ENCODE measurements around the gene COQ8A. TPM values are rescaled to one million over a fixed set of nuclear protein-coding genes. Genes with fewer than 3 reads are reported as not detected.
A peak's percentile ranks its signal among the peaks of the same experiment; 100 is the strongest.

The COQ8A gene
- total RNA-seq, 1 experiment from 2014 or later = 39.4 TPM

DNA sequence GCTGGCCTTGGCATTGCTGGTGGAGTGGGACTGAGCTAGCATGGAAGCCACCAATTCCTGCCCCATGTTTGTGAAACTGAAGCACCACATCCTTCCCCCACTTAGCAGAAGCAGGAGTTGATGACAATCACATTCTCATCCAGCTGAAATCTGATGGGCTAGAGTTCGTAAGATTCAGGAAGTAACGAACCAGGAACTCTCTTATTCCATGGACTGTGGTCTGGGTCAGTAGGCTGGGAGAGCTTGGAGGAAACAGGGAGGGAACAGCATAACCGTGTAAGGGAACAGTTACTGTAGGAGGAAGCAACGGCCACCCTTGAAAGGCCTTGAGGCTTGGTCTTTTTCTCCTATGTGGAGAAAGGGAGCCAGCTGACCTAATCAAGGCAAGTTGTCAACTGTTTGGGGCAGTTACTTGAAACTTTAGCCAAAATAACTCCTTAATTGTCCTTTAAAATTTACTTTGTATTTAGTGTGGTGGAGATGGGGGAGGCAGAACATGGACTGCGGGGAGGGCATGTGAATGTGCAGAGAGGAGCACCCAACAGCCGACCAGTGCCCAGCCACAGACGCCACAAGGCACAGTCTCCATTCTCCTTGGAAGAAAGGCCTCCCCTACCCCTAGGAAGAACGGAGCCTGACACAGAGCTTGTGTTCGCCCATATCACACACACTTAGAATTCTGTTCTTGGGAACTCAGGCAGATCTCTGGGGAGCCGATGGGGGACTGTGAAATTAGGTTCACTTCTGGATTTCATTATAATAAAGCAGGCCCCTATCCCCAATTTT, 2.0 kb upstream of the COQ8A start:
- POLR2A ChIA-PET = interaction anchor here (0.6 to 0.7 kb wide), 4 partner anchors 12 to 856 kb away, joined by 3 to 7 read pairs (median 4); no protein-coding TSS in a partner anchor

DNA sequence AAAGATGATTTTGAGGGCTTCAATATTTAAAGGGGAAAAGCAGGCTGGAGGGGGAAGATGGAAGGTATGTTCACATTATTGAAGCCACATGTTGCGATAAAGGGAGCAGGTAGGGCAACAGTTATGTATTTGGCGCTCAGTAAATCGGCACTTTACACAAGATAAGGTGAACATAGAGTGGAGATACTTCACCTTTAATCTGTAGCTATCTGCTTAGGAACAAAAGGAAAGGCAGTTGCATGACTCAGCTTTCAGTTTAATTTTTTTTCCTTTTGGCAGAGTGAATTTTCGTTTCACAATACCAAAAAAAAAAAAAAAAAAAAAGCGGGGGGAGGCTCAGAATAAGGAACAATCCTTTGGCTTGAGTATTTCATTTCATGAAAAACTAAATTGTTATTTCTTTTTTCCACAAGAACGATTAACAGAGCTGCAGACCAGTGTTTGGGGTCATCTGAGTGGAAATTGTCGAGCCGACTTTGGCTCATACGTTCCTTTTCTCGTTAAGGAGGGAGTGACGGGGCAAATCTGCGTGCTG, 1.1 kb upstream of the COQ8A start:
- peak overlapping the region; percentile 82 for H3K4me3 Mint-ChIP-seq
- H3K27ac Mint-ChIP-seq = peak overlapping the region; percentile 37
- DNase-seq (ENCODE audit: low spot score) = no peak
- CTCF ChIA-PET = interaction anchor here (0.7 kb wide), 1 partner anchor 391 kb away, joined by 3 read pairs; no protein-coding TSS in a partner anchor
- no peak for ATAC-seq
- H3K36me3 Mint-ChIP-seq = peaks cover 9% of the 10 kb centered on the region
- TF ChIP-seq, protein P1, sequence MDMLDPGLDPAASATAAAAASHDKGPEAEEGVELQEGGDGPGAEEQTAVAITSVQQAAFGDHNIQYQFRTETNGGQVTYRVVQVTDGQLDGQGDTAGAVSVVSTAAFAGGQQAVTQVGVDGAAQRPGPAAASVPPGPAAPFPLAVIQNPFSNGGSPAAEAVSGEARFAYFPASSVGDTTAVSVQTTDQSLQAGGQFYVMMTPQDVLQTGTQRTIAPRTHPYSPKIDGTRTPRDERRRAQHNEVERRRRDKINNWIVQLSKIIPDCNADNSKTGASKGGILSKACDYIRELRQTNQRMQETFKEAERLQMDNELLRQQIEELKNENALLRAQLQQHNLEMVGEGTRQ (CRISPR knock-in tag; IDR thresholded peaks at IDR 0.05) = no peak
- TF ChIP-seq ESRRA (CRISPR knock-in tag; IDR thresholded peaks at IDR 0.05; ENCODE audit: borderline replicate concordance) = no peak
- no peak for TF ChIP-seq ZNF281 (CRISPR knock-in tag; IDR thresholded peaks at IDR 0.05)
- peaks cover 42% of the 10 kb centered on the region for H3K4me1 Mint-ChIP-seq
- H3K9me3 Mint-ChIP-seq = peaks cover 20% of the 10 kb centered on the region
- peaks cover 10% of the 10 kb centered on the region for H3K27me3 Mint-ChIP-seq (ENCODE audit: low read depth)
- POLR2A ChIA-PET = interaction anchor here (0.6 to 0.7 kb wide), 4 partner anchors 11 to 857 kb away, joined by 3 to 7 read pairs (median 4); no protein-coding TSS in a partner anchor

More for the DNA sequence above, 2.0 kb upstream of the COQ8A start:
- TF ChIP-seq SOX15 (CRISPR knock-in tag; IDR thresholded peaks at IDR 0.05) = no peak
- TF ChIP-seq, protein P2, sequence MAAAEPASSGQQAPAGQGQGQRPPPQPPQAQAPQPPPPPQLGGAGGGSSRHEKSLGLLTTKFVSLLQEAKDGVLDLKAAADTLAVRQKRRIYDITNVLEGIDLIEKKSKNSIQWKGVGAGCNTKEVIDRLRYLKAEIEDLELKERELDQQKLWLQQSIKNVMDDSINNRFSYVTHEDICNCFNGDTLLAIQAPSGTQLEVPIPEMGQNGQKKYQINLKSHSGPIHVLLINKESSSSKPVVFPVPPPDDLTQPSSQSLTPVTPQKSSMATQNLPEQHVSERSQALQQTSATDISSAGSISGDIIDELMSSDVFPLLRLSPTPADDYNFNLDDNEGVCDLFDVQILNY (CRISPR knock-in tag; IDR thresholded peaks at IDR 0.05) = no peak
- TF ChIP-seq IRF2 (CRISPR knock-in tag; IDR thresholded peaks at IDR 0.05; ENCODE audit: borderline replicate concordance, low read depth) = no peak
- TF ChIP-seq, protein P3, sequence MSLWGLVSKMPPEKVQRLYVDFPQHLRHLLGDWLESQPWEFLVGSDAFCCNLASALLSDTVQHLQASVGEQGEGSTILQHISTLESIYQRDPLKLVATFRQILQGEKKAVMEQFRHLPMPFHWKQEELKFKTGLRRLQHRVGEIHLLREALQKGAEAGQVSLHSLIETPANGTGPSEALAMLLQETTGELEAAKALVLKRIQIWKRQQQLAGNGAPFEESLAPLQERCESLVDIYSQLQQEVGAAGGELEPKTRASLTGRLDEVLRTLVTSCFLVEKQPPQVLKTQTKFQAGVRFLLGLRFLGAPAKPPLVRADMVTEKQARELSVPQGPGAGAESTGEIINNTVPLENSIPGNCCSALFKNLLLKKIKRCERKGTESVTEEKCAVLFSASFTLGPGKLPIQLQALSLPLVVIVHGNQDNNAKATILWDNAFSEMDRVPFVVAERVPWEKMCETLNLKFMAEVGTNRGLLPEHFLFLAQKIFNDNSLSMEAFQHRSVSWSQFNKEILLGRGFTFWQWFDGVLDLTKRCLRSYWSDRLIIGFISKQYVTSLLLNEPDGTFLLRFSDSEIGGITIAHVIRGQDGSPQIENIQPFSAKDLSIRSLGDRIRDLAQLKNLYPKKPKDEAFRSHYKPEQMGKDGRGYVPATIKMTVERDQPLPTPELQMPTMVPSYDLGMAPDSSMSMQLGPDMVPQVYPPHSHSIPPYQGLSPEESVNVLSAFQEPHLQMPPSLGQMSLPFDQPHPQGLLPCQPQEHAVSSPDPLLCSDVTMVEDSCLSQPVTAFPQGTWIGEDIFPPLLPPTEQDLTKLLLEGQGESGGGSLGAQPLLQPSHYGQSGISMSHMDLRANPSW (CRISPR knock-in tag; conservative IDR thresholded peaks at IDR 0.05; ENCODE audit: low read depth) = no peak
- TF ChIP-seq ATF3 (CRISPR knock-in tag; conservative IDR thresholded peaks at IDR 0.05) = no peak
- TF ChIP-seq HMGXB4 (CRISPR knock-in tag; IDR thresholded peaks at IDR 0.05) = no peak
- TF ChIP-seq ZNF121 (CRISPR knock-in tag; IDR thresholded peaks at IDR 0.05) = no peak
- TF ChIP-seq SMAD4 (CRISPR knock-in tag; IDR thresholded peaks at IDR 0.05) = no peak
- TF ChIP-seq ETV6 (CRISPR knock-in tag; IDR thresholded peaks at IDR 0.05) = no peak
- no peak for TF ChIP-seq GRHL2 (CRISPR knock-in tag; IDR thresholded peaks at IDR 0.05; ENCODE audit: insufficient replicate concordance, severe bottlenecking)
- no peak for TF ChIP-seq FOXJ3 (CRISPR knock-in tag; IDR thresholded peaks at IDR 0.05; ENCODE audit: borderline replicate concordance)
- TF ChIP-seq FOXP1 (CRISPR knock-in tag; IDR thresholded peaks at IDR 0.05; ENCODE audit: borderline replicate concordance) = no peak
- no peak for TF ChIP-seq NR2C2 (CRISPR knock-in tag; IDR thresholded peaks at IDR 0.05)
- Mint-ChIP-seq H3K27ac (0 out of 2 replicates have a peak overlapping the region, but pooled peaks have one; percentile 21), H3K4me3 (peak overlapping the region; percentile 82), H3K36me3 (peaks cover 9% of the 10 kb centered on the region), H3K9me3 (peaks cover 22% of the 10 kb centered on the region), H3K4me1 (peaks cover 34% of the 10 kb centered on the region), H3K27me3 (ENCODE audit: low read depth) (peaks cover 10% of the 10 kb centered on the region)
- CTCF ChIA-PET = no interaction called here
- ATAC-seq (no peak), DNase-seq (ENCODE audit: low spot score) (no peak)

All from WTC11 (cell line).